Choroid plexus epithelial cell (primary cell): ENCODE results near the gene NUP214.

ENCODE experiments used
- DNase-seq: peaks from one replicate; pipeline ENCODE4 v3.0.0-alpha.2; 2010; ENCODE audit warnings: low read depth
- H3K4me3 ChIP-seq: 2 replicates; pipeline ENCODE4 v1.5.1; 2011; ENCODE audit warnings: low read depth, mild to moderate bottlenecking, control low read depth, low read length, moderate library complexity
- CTCF ChIP-seq: conservative IDR thresholded peaks from 2 replicates; pipeline ENCODE4 v1.5.1; 2011; ENCODE audit warnings: low read depth, mild to moderate bottlenecking, control low read depth, inconsistent platforms, low read length, moderate library complexity

NUP214 gene

DNA sequence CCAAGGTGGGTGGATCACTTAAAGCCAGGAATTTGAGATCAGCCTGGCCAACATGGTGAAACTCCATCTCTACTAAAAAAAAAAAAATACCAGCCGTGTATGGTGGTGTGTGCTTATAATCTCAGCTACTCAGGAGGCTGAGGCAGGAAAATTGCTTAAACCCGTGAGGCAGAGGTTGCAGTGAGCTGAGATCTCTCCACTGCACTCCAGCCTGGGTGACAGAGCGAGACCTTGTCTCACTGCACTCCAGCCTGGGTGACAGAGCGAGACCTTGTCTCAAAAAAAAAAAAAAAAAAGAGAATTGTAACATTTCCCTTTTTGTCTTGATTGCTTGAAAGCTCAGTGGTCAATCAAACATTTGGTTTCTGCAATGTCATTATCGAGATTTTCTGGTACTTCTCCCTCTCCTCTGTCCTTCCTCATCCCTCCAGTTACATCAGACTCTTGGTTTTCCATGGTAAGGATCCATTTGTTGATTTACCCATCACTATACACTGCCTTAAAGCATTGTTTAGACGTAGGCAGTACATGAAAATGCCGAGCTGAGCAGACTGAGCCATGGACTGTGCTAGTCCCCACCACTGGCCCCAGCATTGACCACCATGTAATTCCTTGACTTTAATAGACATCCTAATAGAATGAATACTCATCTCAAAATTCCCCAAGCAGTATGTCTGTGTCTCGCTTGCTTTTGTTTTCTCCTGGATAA, 40.6 kb upstream of the NUP214 start:
- TF ChIP-seq CTCF: no peak
- H3K4me3 ChIP-seq: no peak overlapping the region
- DNase-seq: no peak

DNA sequence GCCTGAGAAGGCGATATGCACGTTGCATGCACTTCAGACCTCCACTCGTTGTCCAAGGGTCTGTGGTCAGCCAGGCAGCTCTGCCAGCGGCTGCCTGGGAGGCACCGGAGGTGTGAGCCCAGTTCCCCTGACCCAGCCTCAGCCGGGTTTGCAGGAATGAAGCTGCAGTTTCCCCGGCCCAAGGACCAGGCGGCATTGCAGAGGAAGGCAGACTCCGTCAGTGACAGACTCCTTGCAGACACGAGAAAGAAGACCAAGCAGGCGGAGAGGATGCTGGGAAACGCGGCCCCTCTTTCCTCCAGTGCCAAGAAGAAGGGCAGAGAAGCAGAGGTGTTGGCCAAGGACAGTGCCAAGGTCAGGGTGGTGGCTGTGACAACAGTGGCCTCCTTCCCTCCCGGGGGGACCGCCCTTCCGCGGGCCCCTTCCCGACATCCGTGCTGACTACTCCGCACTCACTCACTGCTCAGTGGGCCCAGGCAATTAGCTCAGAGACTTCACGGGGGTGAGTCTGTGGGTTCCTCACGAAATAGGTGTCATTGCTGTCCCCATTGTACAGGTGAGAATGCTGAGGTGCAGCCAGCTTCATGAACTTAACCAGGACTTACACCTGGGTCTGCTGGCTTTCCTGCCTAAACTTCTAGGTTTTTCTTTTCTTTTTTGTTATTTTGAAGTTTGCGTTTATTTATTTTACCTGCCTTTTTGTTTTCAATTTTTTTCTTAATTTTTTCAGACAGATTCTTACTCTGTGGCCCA, 39.8 kb upstream of the NUP214 start:
- no peak for TF ChIP-seq CTCF
- no peak overlapping the region for H3K4me3 ChIP-seq
- DNase-seq: no peak

DNA sequence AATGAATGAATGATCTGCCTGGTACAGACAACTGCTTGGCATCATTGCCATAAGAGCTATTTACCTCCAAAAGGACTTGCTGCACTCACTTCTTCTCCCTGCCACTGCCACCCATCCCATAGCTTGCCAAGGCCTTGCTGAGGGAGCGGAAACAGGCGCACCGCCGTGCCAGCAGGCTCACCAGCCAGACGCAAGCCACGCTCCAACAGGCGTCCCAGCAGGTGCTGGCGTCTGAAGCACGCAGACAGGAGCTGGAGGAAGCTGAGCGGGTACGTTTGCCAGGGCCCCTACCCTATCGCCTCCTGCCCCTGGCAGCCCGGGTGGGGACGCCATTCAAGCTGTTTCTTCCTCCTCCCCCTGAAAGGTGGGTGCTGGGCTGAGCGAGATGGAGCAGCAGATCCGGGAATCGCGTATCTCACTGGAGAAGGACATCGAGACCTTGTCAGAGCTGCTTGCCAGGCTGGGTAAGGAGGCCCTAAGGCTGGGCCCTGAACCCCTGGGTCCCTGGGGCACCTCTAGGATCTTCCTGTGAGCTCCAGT, 38.0 kb upstream of the NUP214 start:
- no peak for TF ChIP-seq CTCF
- H3K4me3 ChIP-seq: no peak overlapping the region
- DNase-seq: no peak

DNA sequence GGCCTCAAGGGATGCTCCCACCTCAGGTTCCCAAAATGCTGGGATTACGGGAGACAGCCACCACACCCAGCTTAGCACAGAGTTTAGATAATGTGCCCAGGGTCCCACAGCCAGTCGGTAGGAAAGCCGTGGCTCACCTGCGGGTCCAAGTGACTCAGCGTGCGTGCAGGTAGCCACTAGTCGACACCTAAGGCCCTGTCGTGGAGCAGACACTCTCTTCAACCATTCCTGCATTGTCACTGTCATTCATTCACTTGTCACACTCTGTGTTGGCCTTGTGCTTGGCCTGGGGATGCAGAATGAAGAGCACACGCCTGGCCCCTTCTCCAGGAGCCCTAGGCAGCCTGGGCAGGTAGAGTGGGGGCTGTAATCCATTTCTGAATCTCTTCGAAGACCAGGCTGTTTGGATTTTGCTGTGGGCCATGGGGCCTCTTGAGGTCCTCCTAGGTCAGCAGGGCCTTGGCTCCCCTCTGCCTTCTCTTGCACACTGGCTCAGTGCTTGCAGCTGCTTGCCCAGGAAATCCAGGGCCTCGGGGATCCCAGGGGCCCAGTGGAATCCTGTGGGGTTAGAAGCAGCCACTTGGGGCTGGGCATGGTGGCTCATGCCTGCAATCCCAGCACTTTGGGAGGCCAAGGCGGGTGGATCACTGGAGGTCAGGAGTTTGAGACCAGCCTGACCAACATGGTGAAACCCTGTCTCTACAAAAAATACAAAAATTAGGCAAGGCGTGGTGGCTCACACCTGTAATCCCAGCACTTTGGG, 35.2 kb upstream of the NUP214 start:
- no peak overlapping the region for H3K4me3 ChIP-seq
- no peak for TF ChIP-seq CTCF
- no peak for DNase-seq

GRCh38 chr9:131091352-131091992, 33.9 kb upstream of the NUP214 start:
- no peak overlapping the region for H3K4me3 ChIP-seq
- no peak for TF ChIP-seq CTCF
- no peak for DNase-seq

DNA sequence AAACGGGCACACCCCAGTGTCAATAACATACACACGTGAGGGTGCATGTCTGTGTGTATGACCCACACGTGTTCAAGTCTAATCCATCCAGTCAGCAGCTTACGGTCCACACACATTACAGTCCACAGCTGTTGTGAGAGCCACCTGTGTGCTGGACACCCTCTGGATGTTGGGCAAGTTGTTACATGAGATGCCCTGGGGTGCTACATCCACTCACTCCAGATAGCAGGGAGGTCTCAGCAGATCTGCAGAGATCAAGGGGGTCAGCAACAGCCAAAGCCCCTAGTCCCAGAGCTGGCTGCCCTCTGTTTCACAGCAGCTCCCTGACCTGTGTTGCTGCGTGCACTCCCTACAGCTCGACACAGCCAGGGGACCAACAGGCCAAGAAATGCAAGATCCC, 33.4 kb upstream of the NUP214 start:
- DNase-seq: no peak
- TF ChIP-seq CTCF: no peak
- no peak overlapping the region for H3K4me3 ChIP-seq
